GM23338 (cell line): Measurements from ENCODE around the gene OR10G7. TPM values are rescaled to one million over a fixed set of nuclear protein-coding genes. Genes with fewer than 3 reads are reported as not detected.

Source experiments
- ATAC-seq: fragments of 200-7000 bp; cut with Tn5 transposase; 3 replicates; pipeline ENCODE4 v1.9.1; 2020
- DNase-seq: peaks from one replicate; pipeline ENCODE4 v3.0.0-alpha.2; 2015; ENCODE audit warnings: low spot score
- H2AFZ ChIP-seq: fragments of 200-600 bp; sonication (generic); 2 replicates; pipeline ENCODE4 v1.8.0; 2016; ENCODE audit warnings: antibody characterized with exemption, mild to moderate bottlenecking, moderate library complexity
- H3F3A ChIP-seq: fragments of 200-600 bp; sonication (generic); replicated peaks from 2 replicates; pipeline ENCODE4 v1.8.0; 2017; ENCODE audit warnings: antibody characterized with exemption, mixed run types, low read depth
- H3K27ac ChIP-seq: fragments of 200-600 bp; sonication (generic); 2 replicates; pipeline ENCODE4 v1.6.1; 2016; ENCODE audit warnings: low read depth
- H3K27me3 ChIP-seq: fragments of 200-600 bp; sonication (generic); 2 replicates; pipeline ENCODE4 v1.8.0; 2016; ENCODE audit warnings: mild to moderate bottlenecking, mixed run types, moderate library complexity; ENCODE audit not compliant: insufficient read depth
- H3K36me3 ChIP-seq: fragments of 200-600 bp; sonication (generic); 2 replicates; pipeline ENCODE4 v1.8.0; 2016; ENCODE audit warnings: mild to moderate bottlenecking; ENCODE audit not compliant: insufficient read depth
- H3K4me1 ChIP-seq: fragments of 200-600 bp; sonication (generic); 2 replicates; pipeline ENCODE4 v1.8.0; 2016; ENCODE audit warnings: mild to moderate bottlenecking, moderate library complexity; ENCODE audit not compliant: insufficient read depth
- H3K4me2 ChIP-seq: fragments of 200-600 bp; sonication (generic); 2 replicates; pipeline ENCODE4 v1.7.1; 2017; ENCODE audit warnings: mixed run types
- H3K4me3 ChIP-seq: fragments of 200-600 bp; sonication (generic); 2 replicates; pipeline ENCODE4 v1.6.1; 2016; ENCODE audit warnings: mixed run types
- H3K79me2 ChIP-seq: fragments of 200-600 bp; sonication (generic); replicated peaks from 2 replicates; pipeline ENCODE4 v1.8.0; 2017; ENCODE audit warnings: mild to moderate bottlenecking; ENCODE audit not compliant: insufficient read depth
- H3K9me2 ChIP-seq: fragments of 200-600 bp; sonication (generic); 2 replicates; pipeline ENCODE4 v1.8.0; 2017; ENCODE audit not compliant: insufficient read depth
- H4K20me1 ChIP-seq: fragments of 200-600 bp; sonication (generic); replicated peaks from 2 replicates; pipeline ENCODE4 v1.8.0; 2017; ENCODE audit warnings: mild to moderate bottlenecking; ENCODE audit not compliant: insufficient read depth
- H3K27ac Mint-ChIP-seq: 2 replicates; pipeline ENCODE4 v1.8.0; 2020; ENCODE audit warnings: inconsistent platforms, mild to moderate bottlenecking, moderate library complexity, mixed read lengths
- H3K27me3 Mint-ChIP-seq: 3 replicates; pipeline ENCODE4 v1.8.0; 2022; ENCODE audit warnings: low read depth, mild to moderate bottlenecking, moderate library complexity, mixed read lengths, inconsistent platforms; ENCODE audit not compliant: insufficient read depth, poor library complexity
- H3K36me3 Mint-ChIP-seq: 3 replicates; pipeline ENCODE4 v1.8.0; 2021; ENCODE audit warnings: low read depth, mild to moderate bottlenecking, inconsistent platforms, moderate library complexity, mixed read lengths
- H3K4me1 Mint-ChIP-seq: 3 replicates; pipeline ENCODE4 v1.8.0; 2020; ENCODE audit warnings: mild to moderate bottlenecking, inconsistent platforms, mixed read lengths
- H3K4me3 Mint-ChIP-seq: 3 replicates; pipeline ENCODE4 v1.8.0; 2021; ENCODE audit warnings: moderate library complexity, mild to moderate bottlenecking, inconsistent platforms, mixed read lengths
- H3K9me3 Mint-ChIP-seq: 3 replicates; pipeline ENCODE4 v1.8.0; 2020; ENCODE audit warnings: moderate library complexity, mild to moderate bottlenecking, inconsistent platforms, mixed read lengths
- CREB1 ChIP-seq: fragments of 250-450 bp; sonication (Bioruptor Pico); IDR thresholded peaks from 2 replicates; pipeline ENCODE4 v1.5.0; 2020; ENCODE audit warnings: low read depth, mild to moderate bottlenecking, moderate library complexity
- CTCF ChIP-seq, 2 experiments: fragments of 200-600 bp in 1 of 2; sonication (generic) in 1 of 2; conservative IDR thresholded peaks; 2 replicates each; pipeline versions ENCODE4 v1.5.1 to v1.6.1; 2016 to 2017; ENCODE audit warnings: antibody characterized with exemption in 2 of 2, low read depth in 2 of 2, mild to moderate bottlenecking in 2 of 2, moderate library complexity in 1 of 2
- ETS1 ChIP-seq: IDR thresholded peaks from 2 replicates; pipeline ENCODE4 v1.6.1; 2016; ENCODE audit warnings: antibody characterized with exemption
- EZH2 ChIP-seq: fragments of 200-600 bp; sonication (generic); IDR thresholded peaks from one replicate; pipeline ENCODE4 v1.8.0; 2017; ENCODE audit warnings: antibody characterized with exemption, mild to moderate bottlenecking, low read depth; ENCODE audit not compliant: unreplicated experiment
- EZH2phosphoT487 ChIP-seq: fragments of 200-600 bp; sonication (generic); IDR thresholded peaks from one replicate; pipeline ENCODE4 v1.8.1; 2018; ENCODE audit warnings: antibody characterized with exemption; ENCODE audit not compliant: unreplicated experiment
- NANOG ChIP-seq: IDR thresholded peaks from 2 replicates; pipeline ENCODE4 v1.6.1; 2016; ENCODE audit warnings: antibody characterized with exemption, borderline replicate concordance
- POLR2AphosphoS5 ChIP-seq: IDR thresholded peaks from 2 replicates; pipeline ENCODE4 v1.6.1; 2016; ENCODE audit warnings: antibody characterized with exemption, low read depth
- STAT1 ChIP-seq: IDR thresholded peaks from one replicate; pipeline ENCODE4 v1.6.1; 2016; ENCODE audit warnings: antibody characterized with exemption; ENCODE audit not compliant: unreplicated experiment
- ZNF114 ChIP-seq: fragments of 250-450 bp; sonication (Bioruptor Pico); IDR thresholded peaks from 2 replicates; pipeline ENCODE4 v1.5.0; 2020; ENCODE audit warnings: mild to moderate bottlenecking, moderate library complexity
- polyA plus RNA-seq: library from polyadenylated mRNA; unstranded; fragments of >200 nt; fragmentation: Nextera tagmentation; extraction: Ambion mirVana; gene quantifications from 2 replicates; pipeline ENCODE4 v1.2.1, GENCODE V29; 2016
- total RNA-seq: library from RNA; depleted of rRNA; stranded (reverse); fragments of >200 nt; shearing (Covaris generic); gene quantifications from 2 replicates; pipeline ENCODE4 v1.2.3, GENCODE V29; 2014
- TF ChIP-seq, protein P1 (sequence below): fragments of 250-450 bp; sonication (Bioruptor Pico); IDR thresholded peaks from 2 replicates; pipeline ENCODE4 v1.5.0; 2020; ENCODE audit warnings: mild to moderate bottlenecking, moderate library complexity

The OR10G7 gene
- total and polyA plus RNA-seq, 2 experiments from 2014 or later: not detected

GRCh38 chr11:124085997-124086846 is 45.1 kb upstream of the OR10G7 start:
- DNase-seq (peak; percentile 39), ATAC-seq (peak; percentile 73)
- Histone ChIP-seq H3K36me3 (no peaks in the 10 kb centered on the region), H2AFZ (no peak overlapping the region), H3K79me2 (no peaks in the 10 kb centered on the region), H3F3A (no peaks in the 10 kb centered on the region), H3K4me3 (no peak overlapping the region), H4K20me1 (no peaks in the 10 kb centered on the region), H3K27ac (no peak overlapping the region), H3K27me3 (no peaks in the 10 kb centered on the region), H3K4me2 (no peak overlapping the region), H3K4me1 (no peaks in the 10 kb centered on the region), H3K9me2 (no peaks in the 10 kb centered on the region)
- Mint-ChIP-seq H3K4me1 (peaks cover 6% of the 10 kb centered on the region), H3K27ac (no peak overlapping the region), H3K36me3 (no peaks in the 10 kb centered on the region), H3K9me3 (no peaks in the 10 kb centered on the region), H3K4me3 (no peak overlapping the region), H3K27me3 (peaks cover 3% of the 10 kb centered on the region)
- no peak for TF ChIP-seq NANOG
- no peak for TF ChIP-seq ZNF114 (CRISPR knock-in tag)

DNA sequence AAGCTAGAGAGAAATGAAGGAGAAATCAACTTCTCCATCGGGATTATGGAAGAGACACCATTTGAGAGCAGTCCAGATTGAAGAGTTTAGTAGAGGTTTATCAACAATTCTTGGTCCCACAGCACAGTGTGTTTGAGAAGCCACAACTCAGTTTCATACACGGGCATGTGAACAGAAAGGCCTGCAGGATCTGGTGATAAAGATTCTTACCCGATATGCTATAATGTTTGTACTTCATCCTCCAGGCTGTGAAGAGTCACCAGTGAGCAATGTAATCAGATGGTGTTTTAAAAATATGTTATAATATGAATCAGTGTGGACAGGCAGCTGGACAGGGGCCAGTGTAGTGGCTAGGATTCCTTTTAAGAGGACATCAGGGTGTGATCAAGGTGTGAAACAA is 44.5 kb upstream of the OR10G7 start:
- no peaks in the 10 kb centered on the region; the same call in 1 of the 2 replicates for H4K20me1 ChIP-seq
- H3K36me3 Mint-ChIP-seq: no peaks in the 10 kb centered on the region
- no peak overlapping the region for H3K4me3 Mint-ChIP-seq
- no peaks in the 10 kb centered on the region for H3F3A ChIP-seq
- ATAC-seq (no peak), DNase-seq (no peak)
- no peak overlapping the region; the same call in 1 of the 2 replicates for H2AFZ ChIP-seq
- no peak overlapping the region for H3K4me3 ChIP-seq
- H3K27ac Mint-ChIP-seq: no peak overlapping the region
- no peak overlapping the region for H3K27ac ChIP-seq
- no peaks in the 10 kb centered on the region for H3K36me3 ChIP-seq
- peaks cover 3% of the 10 kb centered on the region for H3K27me3 Mint-ChIP-seq
- H3K4me2 ChIP-seq: no peak overlapping the region
- no peaks in the 10 kb centered on the region for H3K9me3 Mint-ChIP-seq
- no peaks in the 10 kb centered on the region for H3K79me2 ChIP-seq
- peaks cover 6% of the 10 kb centered on the region for H3K4me1 Mint-ChIP-seq
- no peaks in the 10 kb centered on the region for H3K9me2 ChIP-seq
- H3K27me3 ChIP-seq: no peaks in the 10 kb centered on the region
- no peaks in the 10 kb centered on the region for H3K4me1 ChIP-seq
- TF ChIP-seq CREB1 (CRISPR knock-in tag): no peak
- no peak for TF ChIP-seq EZH2phosphoT487
- no peak for TF ChIP-seq POLR2AphosphoS5
- no peak for TF ChIP-seq EZH2
- no peak for TF ChIP-seq STAT1
- no peak for TF ChIP-seq NANOG
- TF ChIP-seq, protein P1, sequence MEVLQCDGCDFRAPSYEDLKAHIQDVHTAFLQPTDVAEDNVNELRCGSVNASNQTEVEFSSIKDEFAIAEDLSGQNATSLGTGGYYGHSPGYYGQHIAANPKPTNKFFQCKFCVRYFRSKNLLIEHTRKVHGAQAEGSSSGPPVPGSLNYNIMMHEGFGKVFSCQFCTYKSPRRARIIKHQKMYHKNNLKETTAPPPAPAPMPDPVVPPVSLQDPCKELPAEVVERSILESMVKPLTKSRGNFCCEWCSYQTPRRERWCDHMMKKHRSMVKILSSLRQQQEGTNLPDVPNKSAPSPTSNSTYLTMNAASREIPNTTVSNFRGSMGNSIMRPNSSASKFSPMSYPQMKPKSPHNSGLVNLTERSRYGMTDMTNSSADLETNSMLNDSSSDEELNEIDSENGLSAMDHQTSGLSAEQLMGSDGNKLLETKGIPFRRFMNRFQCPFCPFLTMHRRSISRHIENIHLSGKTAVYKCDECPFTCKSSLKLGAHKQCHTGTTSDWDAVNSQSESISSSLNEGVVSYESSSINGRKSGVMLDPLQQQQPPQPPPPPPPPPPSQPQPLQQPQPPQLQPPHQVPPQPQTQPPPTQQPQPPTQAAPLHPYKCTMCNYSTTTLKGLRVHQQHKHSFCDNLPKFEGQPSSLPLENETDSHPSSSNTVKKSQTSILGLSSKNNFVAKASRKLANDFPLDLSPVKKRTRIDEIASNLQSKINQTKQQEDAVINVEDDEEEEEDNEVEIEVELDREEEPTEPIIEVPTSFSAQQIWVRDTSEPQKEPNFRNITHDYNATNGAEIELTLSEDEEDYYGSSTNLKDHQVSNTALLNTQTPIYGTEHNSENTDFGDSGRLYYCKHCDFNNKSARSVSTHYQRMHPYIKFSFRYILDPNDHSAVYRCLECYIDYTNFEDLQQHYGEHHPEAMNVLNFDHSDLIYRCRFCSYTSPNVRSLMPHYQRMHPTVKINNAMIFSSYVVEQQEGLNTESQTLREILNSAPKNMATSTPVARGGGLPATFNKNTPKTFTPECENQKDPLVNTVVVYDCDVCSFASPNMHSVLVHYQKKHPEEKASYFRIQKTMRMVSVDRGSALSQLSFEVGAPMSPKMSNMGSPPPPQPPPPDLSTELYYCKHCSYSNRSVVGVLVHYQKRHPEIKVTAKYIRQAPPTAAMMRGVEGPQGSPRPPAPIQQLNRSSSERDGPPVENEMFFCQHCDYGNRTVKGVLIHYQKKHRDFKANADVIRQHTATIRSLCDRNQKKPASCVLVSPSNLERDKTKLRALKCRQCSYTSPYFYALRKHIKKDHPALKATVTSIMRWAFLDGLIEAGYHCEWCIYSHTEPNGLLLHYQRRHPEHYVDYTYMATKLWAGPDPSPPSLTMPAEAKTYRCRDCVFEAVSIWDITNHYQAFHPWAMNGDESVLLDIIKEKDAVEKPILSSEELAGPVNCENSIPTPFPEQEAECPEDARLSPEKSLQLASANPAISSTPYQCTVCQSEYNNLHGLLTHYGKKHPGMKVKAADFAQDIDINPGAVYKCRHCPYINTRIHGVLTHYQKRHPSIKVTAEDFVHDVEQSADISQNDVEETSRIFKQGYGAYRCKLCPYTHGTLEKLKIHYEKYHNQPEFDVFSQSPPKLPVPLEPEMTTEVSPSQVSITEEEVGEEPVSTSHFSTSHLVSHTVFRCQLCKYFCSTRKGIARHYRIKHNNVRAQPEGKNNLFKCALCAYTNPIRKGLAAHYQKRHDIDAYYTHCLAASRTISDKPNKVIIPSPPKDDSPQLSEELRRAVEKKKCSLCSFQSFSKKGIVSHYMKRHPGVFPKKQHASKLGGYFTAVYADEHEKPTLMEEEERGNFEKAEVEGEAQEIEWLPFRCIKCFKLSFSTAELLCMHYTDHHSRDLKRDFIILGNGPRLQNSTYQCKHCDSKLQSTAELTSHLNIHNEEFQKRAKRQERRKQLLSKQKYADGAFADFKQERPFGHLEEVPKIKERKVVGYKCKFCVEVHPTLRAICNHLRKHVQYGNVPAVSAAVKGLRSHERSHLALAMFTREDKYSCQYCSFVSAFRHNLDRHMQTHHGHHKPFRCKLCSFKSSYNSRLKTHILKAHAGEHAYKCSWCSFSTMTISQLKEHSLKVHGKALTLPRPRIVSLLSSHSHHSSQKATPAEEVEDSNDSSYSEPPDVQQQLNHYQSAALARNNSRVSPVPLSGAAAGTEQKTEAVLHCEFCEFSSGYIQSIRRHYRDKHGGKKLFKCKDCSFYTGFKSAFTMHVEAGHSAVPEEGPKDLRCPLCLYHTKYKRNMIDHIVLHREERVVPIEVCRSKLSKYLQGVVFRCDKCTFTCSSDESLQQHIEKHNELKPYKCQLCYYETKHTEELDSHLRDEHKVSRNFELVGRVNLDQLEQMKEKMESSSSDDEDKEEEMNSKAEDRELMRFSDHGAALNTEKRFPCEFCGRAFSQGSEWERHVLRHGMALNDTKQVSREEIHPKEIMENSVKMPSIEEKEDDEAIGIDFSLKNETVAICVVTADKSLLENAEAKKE: no peak
- TF ChIP-seq ETS1: no peak
- no peak for TF ChIP-seq CTCF (conservative IDR thresholded peaks at IDR 0.05; ENCODE audit: low read depth in 2 of 2)
